Mesendoderm (in vitro differentiated cells): ENCODE measurements around the gene B3GALT5.
A peak's percentile ranks its signal among the peaks of the same experiment; 100 is the strongest.

ENCODE experiments used
- DNase-seq: peaks from one replicate; pipeline ENCODE4 v3.0.0; 2013
- H2AK5ac ChIP-seq: 2 replicates; pipeline ENCODE4 v1.6.1; 2013; ENCODE audit warnings: low read length, inconsistent platforms
- H2BK120ac ChIP-seq: 2 replicates; pipeline ENCODE4 v1.6.1; 2013; ENCODE audit warnings: low read depth, mild to moderate bottlenecking, low read length, moderate library complexity, mixed read lengths
- H2BK15ac ChIP-seq: replicated peaks from 2 replicates; pipeline ENCODE4 v1.6.1; 2013; ENCODE audit warnings: low read depth, mild to moderate bottlenecking, moderate library complexity
- H2BK5ac ChIP-seq: 2 replicates; pipeline ENCODE4 v1.6.1; 2013; ENCODE audit warnings: low read length, inconsistent platforms
- H3K18ac ChIP-seq: 2 replicates; pipeline ENCODE4 v1.6.1; 2013; ENCODE audit warnings: mild to moderate bottlenecking, low read length, mixed read lengths
- H3K23ac ChIP-seq: one replicate; pipeline ENCODE4 v1.6.1; 2013; ENCODE audit warnings: low read length
- H3K27ac ChIP-seq: 2 replicates; pipeline ENCODE4 v1.5.1; 2013; ENCODE audit warnings: low read depth, mild to moderate bottlenecking, inconsistent platforms, low read length, moderate library complexity
- H3K27me3 ChIP-seq: 2 replicates; pipeline ENCODE4 v1.6.1; 2013; ENCODE audit warnings: low read length, control low read depth, mild to moderate bottlenecking, inconsistent platforms; ENCODE audit not compliant: insufficient read depth, poor library complexity
- H3K36me3 ChIP-seq: 2 replicates; pipeline ENCODE4 v1.6.1; 2013; ENCODE audit warnings: low read length, inconsistent platforms; ENCODE audit not compliant: control insufficient read depth, insufficient read depth
- H3K4ac ChIP-seq: one replicate; pipeline ENCODE4 v1.6.1; 2013; ENCODE audit warnings: low read depth, mild to moderate bottlenecking, low read length, moderate library complexity
- H3K4me1 ChIP-seq: 2 replicates; pipeline ENCODE4 v1.6.1; 2013; ENCODE audit warnings: low read depth, low read length, inconsistent platforms; ENCODE audit not compliant: control insufficient read depth
- H3K4me2 ChIP-seq: 2 replicates; pipeline ENCODE4 v1.6.1; 2013; ENCODE audit warnings: low read length
- H3K4me3 ChIP-seq: 2 replicates; pipeline ENCODE4 v1.5.1; 2013; ENCODE audit warnings: mild to moderate bottlenecking, low read length
- H3K56ac ChIP-seq: one replicate; pipeline ENCODE4 v1.6.1; 2013; ENCODE audit warnings: low read length
- H3K79me1 ChIP-seq: 2 replicates; pipeline ENCODE4 v1.6.1; 2013; ENCODE audit warnings: low read length, inconsistent platforms
- H3K79me2 ChIP-seq: 2 replicates; pipeline ENCODE4 v1.6.1; 2013; ENCODE audit warnings: mild to moderate bottlenecking, low read length; ENCODE audit not compliant: control insufficient read depth, insufficient read depth
- H3K9ac ChIP-seq: 2 replicates; pipeline ENCODE4 v1.6.1; 2013; ENCODE audit warnings: low read length, inconsistent platforms
- H4K5ac ChIP-seq: one replicate; pipeline ENCODE4 v1.6.1; 2013; ENCODE audit warnings: low read length
- H4K8ac ChIP-seq: one replicate; pipeline ENCODE4 v1.6.1; 2013; ENCODE audit warnings: low read depth, mild to moderate bottlenecking, control low read depth, low read length, moderate library complexity
- WGBS: extraction: QIAGEN DNeasy Blood & Tissue Kit; methylation state at CpG from one replicate; pipeline ENCODE4 v1.1.7; 2013; ENCODE audit warnings: low lambda C conversion rate, missing lambda C conversion rate; ENCODE audit not compliant: insufficient coverage; ENCODE audit errors: extremely low coverage; 5-methylcytosine and 5-hydroxymethylcytosine counted together

B3GALT5 gene

GRCh38 chr21:39633770-39634181, 21.0 kb downstream of the B3GALT5 start:
- no peak overlapping the region for H3K4ac ChIP-seq
- peaks cover 9% of the 10 kb centered on the region for H3K4me1 ChIP-seq
- no peak overlapping the region for H4K5ac ChIP-seq
- H3K27me3 ChIP-seq, result no peaks in the 10 kb centered on the region
- H2BK15ac ChIP-seq, result no peak overlapping the region
- H3K23ac ChIP-seq, result no peak overlapping the region
- no peak overlapping the region for H3K4me3 ChIP-seq
- H3K18ac ChIP-seq, result no peak overlapping the region
- no peak overlapping the region for H3K27ac ChIP-seq
- no peak overlapping the region for H2BK120ac ChIP-seq
- H3K56ac ChIP-seq, result no peak overlapping the region
- no peak overlapping the region for H2BK5ac ChIP-seq
- H3K9ac ChIP-seq, result no peak overlapping the region
- no peak overlapping the region for H2AK5ac ChIP-seq
- no peak overlapping the region for H3K4me2 ChIP-seq
- DNase-seq, result no peak
- H3K79me2 ChIP-seq, result peaks cover 7% of the 10 kb centered on the region
- WGBS, result no CpG with 5 or more reads among the region's 5 CpGs
- H3K36me3 ChIP-seq, result no peaks in the 10 kb centered on the region
- no peak overlapping the region for H4K8ac ChIP-seq
- H3K79me1 ChIP-seq, result no peaks in the 10 kb centered on the region

GRCh38 chr21:39634507-39634906, 21.8 kb downstream of the B3GALT5 start:
- H3K79me2 ChIP-seq, result peaks cover 7% of the 10 kb centered on the region

GRCh38 chr21:39637197-39637970, 24.6 kb downstream of the B3GALT5 start:
- no peak overlapping the region for H4K5ac ChIP-seq
- H3K79me1 ChIP-seq, result no peaks in the 10 kb centered on the region
- peaks cover 12% of the 10 kb centered on the region for H3K4me1 ChIP-seq
- no peak overlapping the region for H2BK120ac ChIP-seq
- H2BK15ac ChIP-seq, result no peak overlapping the region
- H4K8ac ChIP-seq, result no peak overlapping the region
- peak; percentile 51 for DNase-seq
- H2AK5ac ChIP-seq, result no peak overlapping the region
- H3K79me2 ChIP-seq, result peaks cover 9% of the 10 kb centered on the region
- no peaks in the 10 kb centered on the region for H3K27me3 ChIP-seq
- peak overlapping the region; percentile 0 for H3K56ac ChIP-seq
- no peak overlapping the region for H3K9ac ChIP-seq
- no CpG with 5 or more reads among the region's 8 CpGs for WGBS
- H3K23ac ChIP-seq, result no peak overlapping the region
- no peak overlapping the region for H2BK5ac ChIP-seq
- peak overlapping the region; percentile 10 for H3K27ac ChIP-seq
- no peak overlapping the region for H3K4me2 ChIP-seq
- H3K18ac ChIP-seq, result no peak overlapping the region
- no peaks in the 10 kb centered on the region for H3K36me3 ChIP-seq
- H3K4me3 ChIP-seq, result no peak overlapping the region
- no peak overlapping the region for H3K4ac ChIP-seq

More at GRCh38 chr21:39634507-39634906, 21.8 kb downstream of the B3GALT5 start:
- Histone ChIP-seq H3K36me3 (no peaks in the 10 kb centered on the region), H2BK120ac (no peak overlapping the region), H3K56ac (no peak overlapping the region), H3K4me3 (no peak overlapping the region), H2BK15ac (no peak overlapping the region), H3K4me2 (no peak overlapping the region), H3K27me3 (no peaks in the 10 kb centered on the region), H3K23ac (no peak overlapping the region), H3K4ac (no peak overlapping the region), H3K18ac (no peak overlapping the region), H4K8ac (no peak overlapping the region), H3K27ac (no peak overlapping the region), H3K9ac (no peak overlapping the region), H3K4me1 (peaks cover 9% of the 10 kb centered on the region), H4K5ac (no peak overlapping the region), H3K79me1 (no peaks in the 10 kb centered on the region), H2BK5ac (no peak overlapping the region), H2AK5ac (no peak overlapping the region)
- DNase-seq, result no peak
- no CpG with 5 or more reads among the region's 10 CpGs for WGBS

DNA sequence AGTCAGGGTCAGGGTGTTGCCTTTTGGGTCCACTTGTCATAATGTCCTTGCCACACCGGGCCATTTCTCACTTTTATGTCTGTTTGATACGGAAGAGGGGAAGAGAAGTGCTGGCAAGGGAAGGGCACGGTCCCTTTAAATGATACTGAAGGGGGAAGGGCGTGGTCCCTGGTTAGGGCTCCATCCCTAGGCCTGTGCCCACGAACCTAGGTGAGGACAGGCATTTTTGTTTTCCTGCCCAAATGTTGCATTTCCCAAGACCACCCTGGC, 25.2 kb downstream of the B3GALT5 start:
- no CpG with 5 or more reads among the region's 5 CpGs for WGBS
- no peak for DNase-seq
- no peak overlapping the region for H3K4me2 ChIP-seq

GRCh38 chr21:39638281-39638680, 25.5 kb downstream of the B3GALT5 start:
- no CpG with 5 or more reads among the region's 13 CpGs for WGBS
- no peak overlapping the region for H4K8ac ChIP-seq
- H3K79me2 ChIP-seq, result peaks cover 9% of the 10 kb centered on the region
- H3K4me3 ChIP-seq, result no peak overlapping the region
- H3K36me3 ChIP-seq, result no peaks in the 10 kb centered on the region
- H3K9ac ChIP-seq, result no peak overlapping the region
- no peak overlapping the region for H3K27ac ChIP-seq
- no peak overlapping the region for H2BK120ac ChIP-seq
- H4K5ac ChIP-seq, result no peak overlapping the region
- no peak overlapping the region for H2AK5ac ChIP-seq
- H2BK15ac ChIP-seq, result no peak overlapping the region
- no peak overlapping the region for H3K4ac ChIP-seq
- H3K56ac ChIP-seq, result no peak overlapping the region
- no peak for DNase-seq
- H3K23ac ChIP-seq, result no peak overlapping the region
- no peaks in the 10 kb centered on the region for H3K79me1 ChIP-seq
- no peak overlapping the region for H3K4me2 ChIP-seq
- H3K18ac ChIP-seq, result no peak overlapping the region
- peaks cover 12% of the 10 kb centered on the region for H3K4me1 ChIP-seq
- H3K27me3 ChIP-seq, result no peaks in the 10 kb centered on the region
- no peak overlapping the region for H2BK5ac ChIP-seq

More for the DNA sequence above, 25.2 kb downstream of the B3GALT5 start:
- no peak overlapping the region for H4K5ac ChIP-seq
- H2BK15ac ChIP-seq, result no peak overlapping the region
- no peak overlapping the region for H3K4ac ChIP-seq
- no peak overlapping the region for H3K56ac ChIP-seq
- H3K23ac ChIP-seq, result no peak overlapping the region
- no peak overlapping the region for H4K8ac ChIP-seq
- H3K27me3 ChIP-seq, result no peaks in the 10 kb centered on the region
- no peak overlapping the region for H2AK5ac ChIP-seq
- peaks cover 9% of the 10 kb centered on the region for H3K79me2 ChIP-seq
- H3K79me1 ChIP-seq, result no peaks in the 10 kb centered on the region
- H2BK120ac ChIP-seq, result no peak overlapping the region
- no peak overlapping the region for H3K4me3 ChIP-seq
- peak overlapping the region; percentile 10 for H3K27ac ChIP-seq
- H2BK5ac ChIP-seq, result no peak overlapping the region
- H3K18ac ChIP-seq, result no peak overlapping the region
- no peaks in the 10 kb centered on the region for H3K36me3 ChIP-seq
- H3K9ac ChIP-seq, result no peak overlapping the region
- peaks cover 12% of the 10 kb centered on the region for H3K4me1 ChIP-seq

GRCh38 chr21:39640754-39641153, 28.0 kb downstream of the B3GALT5 start:
- no peak overlapping the region for H3K4me3 ChIP-seq
- WGBS, result no CpG with 5 or more reads among the region's 4 CpGs

More at GRCh38 chr21:39640754-39641153, 28.0 kb downstream of the B3GALT5 start:
- no peak for DNase-seq
- Histone ChIP-seq H2BK120ac (no peak overlapping the region), H3K36me3 (no peaks in the 10 kb centered on the region), H3K79me1 (no peaks in the 10 kb centered on the region), H4K8ac (no peak overlapping the region), H2BK15ac (no peak overlapping the region), H2AK5ac (no peak overlapping the region), H3K79me2 (peaks cover 6% of the 10 kb centered on the region), H3K18ac (no peak overlapping the region), H3K23ac (no peak overlapping the region), H3K27me3 (no peaks in the 10 kb centered on the region), H3K56ac (no peak overlapping the region), H3K27ac (no peak overlapping the region), H3K4me1 (peaks cover 15% of the 10 kb centered on the region), H2BK5ac (no peak overlapping the region), H3K4me2 (no peak overlapping the region), H3K9ac (no peak overlapping the region), H4K5ac (no peak overlapping the region), H3K4ac (no peak overlapping the region)
